Activated CD8-positive, alpha-beta T cell treated with anti-CD3 and anti-CD28 coated beads for 36 hours (primary cell): ENCODE measurements around the gene PARVA. TPM values are rescaled to one million over a fixed set of nuclear protein-coding genes. Genes with fewer than 3 reads are reported as not detected.

Experiments used
- ATAC-seq: fragments of 200-7000 bp; cut with Tn5 transposase; one replicate; pipeline ENCODE4 v1.10.0; 2021; ENCODE audit warnings: mild to moderate bottlenecking, moderate library complexity
- CTCF ChIA-PET: fragments of 350-600 bp; sonication (Branson Sonifier 250); formaldehyde crosslinking; loops from one replicate; lab custom pipeline; 2021; ENCODE audit warnings: antibody characterized with exemption; lab: Charles Lee
- POLR2A ChIA-PET: fragments of 350-600 bp; sonication (Branson Sonifier 250); formaldehyde crosslinking; loops from one replicate; lab custom pipeline; 2021; ENCODE audit warnings: antibody characterized with exemption; lab: Charles Lee
- DNase-seq: peaks from one replicate; pipeline ENCODE4 v3.0.0-alpha.2; 2020
- H3K27ac Mint-ChIP-seq: one replicate; pipeline ENCODE4 v1.8.0; 2021; ENCODE audit warnings: mild to moderate bottlenecking, mixed read lengths
- H3K27me3 Mint-ChIP-seq: one replicate; pipeline ENCODE4 v1.8.0; 2021; ENCODE audit warnings: mixed read lengths
- H3K36me3 Mint-ChIP-seq: one replicate; pipeline ENCODE4 v1.8.0; 2021; ENCODE audit warnings: low read depth, mixed read lengths
- H3K4me1 Mint-ChIP-seq: one replicate; pipeline ENCODE4 v1.8.0; 2021; ENCODE audit warnings: low read depth, mixed read lengths
- H3K4me3 Mint-ChIP-seq: one replicate; pipeline ENCODE4 v1.8.0; 2021; ENCODE audit warnings: mild to moderate bottlenecking, moderate library complexity, mixed read lengths
- H3K9me3 Mint-ChIP-seq: one replicate; pipeline ENCODE4 v1.8.0; 2021; ENCODE audit warnings: mixed read lengths
- CTCF ChIP-seq: fragments of 200-600 bp; IDR thresholded peaks from one replicate; pipeline ENCODE4 v1.8.0; 2022; ENCODE audit warnings: antibody characterized with exemption, mild to moderate bottlenecking
- intact Hi-C: fragments of 100-400 bp; cut with micrococcal nuclease; formaldehyde crosslinking; loops from one replicate; pipeline ENCODE4 v1.10.0; 2022
- total RNA-seq, 2 experiments: library from RNA; stranded (reverse); gene quantifications; one replicate each; pipeline ENCODE4 v1.2.3, GENCODE V29; 2021

PARVA gene
- not detected for total RNA-seq

DNA sequence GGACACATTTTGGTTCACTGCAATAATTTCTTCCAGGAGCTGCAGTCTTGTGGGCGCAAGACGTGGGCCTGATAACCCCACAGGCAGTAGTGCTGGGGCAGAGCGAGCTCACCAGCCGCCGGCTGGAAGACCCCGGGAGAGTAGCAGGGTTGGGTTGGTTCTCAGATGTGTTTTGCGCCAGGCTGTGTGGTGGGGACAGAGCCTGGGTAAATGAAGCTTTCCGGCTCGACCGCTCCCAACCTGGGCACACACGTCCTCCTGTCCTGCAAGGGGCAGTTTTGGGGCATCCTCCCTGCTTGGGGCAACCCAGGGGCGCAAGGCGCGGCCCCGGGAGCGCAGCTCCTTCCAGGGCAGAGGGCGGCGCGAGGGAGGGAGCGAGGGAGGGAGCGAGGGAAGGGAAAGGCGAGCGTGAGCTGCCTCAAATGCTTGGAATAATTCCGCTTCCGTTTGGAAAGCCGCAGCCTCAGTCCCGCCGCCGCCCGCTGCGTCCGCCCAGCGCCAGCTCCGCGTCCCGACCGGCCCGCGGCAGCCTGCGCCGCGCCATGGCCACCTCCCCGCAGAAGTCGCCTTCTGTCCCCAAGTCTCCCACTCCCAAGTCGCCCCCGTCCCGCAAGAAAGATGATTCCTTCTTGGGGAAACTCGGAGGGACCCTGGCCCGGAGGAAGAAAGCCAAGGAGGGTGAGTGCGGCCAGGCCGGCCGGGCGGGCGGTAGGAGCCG is at the start of gene PARVA:
PARVA (plus strand) TSS at position 466 of the 718 bp plus-strand sequence; CDS start at position 543, 77 bp downstream.
- intact Hi-C loops, result no loop called here
- H3K36me3 Mint-ChIP-seq, result no peaks in the 10 kb centered on the region
- DNase-seq, result no peak
- ChIA-PET CTCF (interaction anchor here (0.8 to 1.4 kb wide), 5 partner anchors 12 to 46 kb away, joined by 3 read pairs; no protein-coding TSS in a partner anchor), POLR2A (no interaction called here)
- peaks cover 8% of the 10 kb centered on the region for H3K4me1 Mint-ChIP-seq
- no peak for TF ChIP-seq CTCF
- peaks cover 18% of the 10 kb centered on the region for H3K27me3 Mint-ChIP-seq
- ATAC-seq, result no peak
- H3K4me3 Mint-ChIP-seq, result peak within 1 kb of the TSS; percentile 65
- peaks cover 6% of the 10 kb centered on the region for H3K9me3 Mint-ChIP-seq
- no peak within 1 kb of the TSS for H3K27ac Mint-ChIP-seq

- intact Hi-C loops, result no loop called here
- Mint-ChIP-seq H3K27ac (no peak overlapping the region), H3K4me3 (no peak overlapping the region), H3K9me3 (no peaks in the 10 kb centered on the region), H3K36me3 (no peaks in the 10 kb centered on the region), H3K4me1 (peaks cover 3% of the 10 kb centered on the region), H3K27me3 (no peaks in the 10 kb centered on the region)
- POLR2A ChIA-PET, result no interaction called here
- DNase-seq (no peak), ATAC-seq (no peak)
- no peak for TF ChIP-seq CTCF
- CTCF ChIA-PET, result interaction anchor here (5.9 kb wide), 1 partner anchor 560 kb away, joined by 120 read pairs; no protein-coding TSS in a partner anchor
These were observed 48.2 kb upstream of the PARVA start for GRCh38 chr11:12329169-12329568.

GRCh38 chr11:12329797-12330196 is 47.6 kb upstream of the PARVA start:
- ChIA-PET POLR2A (no interaction called here), CTCF (interaction anchor here (0.7 to 5.9 kb wide), 13 partner anchors 8 to 570 kb away, joined by 3 to 120 read pairs (median 6); no protein-coding TSS in a partner anchor)
- H3K4me1 Mint-ChIP-seq, result peaks cover 3% of the 10 kb centered on the region
- no peak for ATAC-seq
- no peaks in the 10 kb centered on the region for H3K36me3 Mint-ChIP-seq
- H3K27ac Mint-ChIP-seq, result no peak overlapping the region
- DNase-seq, result no peak
- no peaks in the 10 kb centered on the region for H3K27me3 Mint-ChIP-seq
- TF ChIP-seq CTCF, result no peak
- no peak overlapping the region for H3K4me3 Mint-ChIP-seq
- no peaks in the 10 kb centered on the region for H3K9me3 Mint-ChIP-seq
- intact Hi-C loops, result loop anchor here (2.0 to 10.0 kb wide), 2 partner anchors 75 to 559 kb away; no protein-coding TSS in a partner anchor

- intact Hi-C loops, result loop anchor here (2.0 to 10.0 kb wide), 2 partner anchors 74 to 558 kb away; no protein-coding TSS in a partner anchor
These were observed 46.7 kb upstream of the PARVA start for GRCh38 chr11:12330485-12331231.

More at GRCh38 chr11:12330485-12331231, 46.7 kb upstream of the PARVA start:
- H3K4me3 Mint-ChIP-seq, result no peak overlapping the region
- ChIA-PET POLR2A (no interaction called here), CTCF (interaction anchor here (0.6 to 5.9 kb wide), 69 partner anchors 9 to 894 kb away, joined by 3 to 120 read pairs (median 5); no protein-coding TSS in a partner anchor)
- TF ChIP-seq CTCF, result no peak
- DNase-seq, result no peak
- no peaks in the 10 kb centered on the region for H3K9me3 Mint-ChIP-seq
- H3K27ac Mint-ChIP-seq, result no peak overlapping the region
- H3K36me3 Mint-ChIP-seq, result peaks cover 2% of the 10 kb centered on the region
- H3K27me3 Mint-ChIP-seq, result no peaks in the 10 kb centered on the region
- H3K4me1 Mint-ChIP-seq, result peaks cover 3% of the 10 kb centered on the region
- no peak for ATAC-seq
